WTC11 (cell line): ENCODE measurements around the gene PEX6. TPM values are rescaled to one million over a fixed set of nuclear protein-coding genes. Genes with fewer than 3 reads are reported as not detected.

Experiments used
- ATAC-seq: fragments of 200-7000 bp; cut with Tn5 transposase; 2 replicates; pipeline ENCODE4 v1.10.0; 2021; ENCODE audit warnings: mild to moderate bottlenecking, moderate library complexity
- CTCF ChIA-PET: fragments of 300-600 bp; sonication (Branson Sonifier 250); formaldehyde crosslinking; loops from one replicate; lab custom pipeline; 2021; ENCODE audit warnings: antibody characterized with exemption; lab: Charles Lee
- POLR2A ChIA-PET: fragments of 350-600 bp; sonication (Branson Sonifier 250); formaldehyde crosslinking; loops from one replicate; lab custom pipeline; 2021; ENCODE audit warnings: antibody characterized with exemption; lab: Charles Lee
- DNase-seq: peaks from one replicate; pipeline ENCODE4 v3.0.0; 2021; ENCODE audit warnings: low spot score
- H3K27ac Mint-ChIP-seq: 2 replicates; pipeline ENCODE4 v1.8.0; 2021; ENCODE audit warnings: mixed read lengths
- H3K27me3 Mint-ChIP-seq: 2 replicates; pipeline ENCODE4 v1.8.0; 2021; ENCODE audit warnings: low read depth, mild to moderate bottlenecking, moderate library complexity, mixed read lengths
- H3K36me3 Mint-ChIP-seq: 2 replicates; pipeline ENCODE4 v1.8.0; 2021; ENCODE audit warnings: mixed read lengths
- H3K4me1 Mint-ChIP-seq: 2 replicates; pipeline ENCODE4 v1.8.0; 2022; ENCODE audit warnings: mixed read lengths
- H3K4me3 Mint-ChIP-seq: 2 replicates; pipeline ENCODE4 v1.8.0; 2021; ENCODE audit warnings: mild to moderate bottlenecking, moderate library complexity, mixed read lengths
- H3K9me3 Mint-ChIP-seq: 2 replicates; pipeline ENCODE4 v1.8.0; 2021; ENCODE audit warnings: mixed read lengths
- ATF1 ChIP-seq: sonication (generic); formaldehyde crosslinking; IDR thresholded peaks from 2 replicates; pipeline ENCODE4 v1.8.1; 2023; ENCODE audit warnings: mild to moderate bottlenecking, moderate library complexity, missing genetic modification reagents
- CBFB ChIP-seq: sonication (generic); formaldehyde crosslinking; IDR thresholded peaks from 2 replicates; pipeline ENCODE4 v1.8.1; 2022; ENCODE audit warnings: mild to moderate bottlenecking, low read depth, missing genetic modification reagents
- CREB1 ChIP-seq: sonication (generic); formaldehyde crosslinking; IDR thresholded peaks from 2 replicates; pipeline ENCODE4 v1.8.0; 2023; ENCODE audit warnings: mild to moderate bottlenecking, missing genetic modification reagents
- CREM ChIP-seq: sonication (generic); formaldehyde crosslinking; IDR thresholded peaks from 2 replicates; pipeline ENCODE4 v1.8.1; 2022; ENCODE audit warnings: mild to moderate bottlenecking, missing genetic modification reagents, moderate library complexity
- ELF4 ChIP-seq: sonication (generic); formaldehyde crosslinking; IDR thresholded peaks from 2 replicates; pipeline ENCODE4 v1.8.1; 2022; ENCODE audit warnings: low read depth, mild to moderate bottlenecking, moderate library complexity, missing genetic modification reagents
- ESRRA ChIP-seq: sonication (generic); formaldehyde crosslinking; IDR thresholded peaks from 2 replicates; pipeline ENCODE4 v1.8.1; 2022; ENCODE audit warnings: mild to moderate bottlenecking, missing genetic modification reagents, borderline replicate concordance
- FOXK1 ChIP-seq: sonication (generic); formaldehyde crosslinking; IDR thresholded peaks from 2 replicates; pipeline ENCODE4 v1.8.0; 2022; ENCODE audit warnings: mild to moderate bottlenecking, moderate library complexity, missing genetic modification reagents
- FOXP1 ChIP-seq: sonication (generic); formaldehyde crosslinking; IDR thresholded peaks from 2 replicates; pipeline ENCODE4 v1.8.0; 2022; ENCODE audit warnings: missing genetic modification reagents, mild to moderate bottlenecking, moderate library complexity, borderline replicate concordance
- GTF2I ChIP-seq: fragments of 250-450 bp; sonication (Bioruptor Pico); conservative IDR thresholded peaks from 2 replicates; pipeline ENCODE4 v1.4.0; 2021; ENCODE audit warnings: mild to moderate bottlenecking
- IRF2 ChIP-seq: sonication (generic); formaldehyde crosslinking; IDR thresholded peaks from 2 replicates; pipeline ENCODE4 v1.8.0; 2022; ENCODE audit warnings: low read depth, missing genetic modification reagents, borderline replicate concordance
- NFE2L1 ChIP-seq: sonication (generic); formaldehyde crosslinking; IDR thresholded peaks from 2 replicates; pipeline ENCODE4 v1.8.1; 2023; ENCODE audit warnings: missing genetic modification reagents
- NFYB ChIP-seq: sonication (generic); formaldehyde crosslinking; conservative IDR thresholded peaks from 2 replicates; pipeline ENCODE4 v1.8.0; 2022; ENCODE audit warnings: low read depth, missing genetic modification reagents
- RELA ChIP-seq: sonication (generic); formaldehyde crosslinking; IDR thresholded peaks from 2 replicates; pipeline ENCODE4 v1.8.1; 2022; ENCODE audit warnings: missing genetic modification reagents, mild to moderate bottlenecking, borderline replicate concordance
- SMAD3 ChIP-seq: sonication (generic); formaldehyde crosslinking; IDR thresholded peaks from 2 replicates; pipeline ENCODE4 v1.8.0; 2022; ENCODE audit warnings: missing genetic modification reagents, mild to moderate bottlenecking, borderline replicate concordance
- SP1 ChIP-seq: sonication (generic); formaldehyde crosslinking; conservative IDR thresholded peaks from 2 replicates; pipeline ENCODE4 v1.8.1; 2022; ENCODE audit warnings: missing genetic modification reagents
- TEAD1 ChIP-seq: sonication (generic); formaldehyde crosslinking; IDR thresholded peaks from 2 replicates; pipeline ENCODE4 v1.8.0; 2022; ENCODE audit warnings: mild to moderate bottlenecking, missing genetic modification reagents
- TEAD4 ChIP-seq: sonication (generic); formaldehyde crosslinking; IDR thresholded peaks from 2 replicates; pipeline ENCODE4 v1.8.0; 2022; ENCODE audit warnings: mild to moderate bottlenecking, missing genetic modification reagents
- ZNF121 ChIP-seq: sonication (generic); formaldehyde crosslinking; IDR thresholded peaks from 2 replicates; pipeline ENCODE4 v1.8.0; 2023; ENCODE audit warnings: missing genetic modification reagents
- ZNF219 ChIP-seq: sonication (generic); formaldehyde crosslinking; IDR thresholded peaks from 2 replicates; pipeline ENCODE4 v1.8.0; 2023; ENCODE audit warnings: missing genetic modification reagents, mild to moderate bottlenecking, borderline replicate concordance
- ZNF317 ChIP-seq: sonication (generic); formaldehyde crosslinking; IDR thresholded peaks from 2 replicates; pipeline ENCODE4 v1.8.1; 2023; ENCODE audit warnings: low read depth, mild to moderate bottlenecking, moderate library complexity, missing genetic modification reagents, borderline replicate concordance
- total RNA-seq: library from RNA; stranded (reverse); gene quantifications from 3 replicates; pipeline ENCODE4 v1.2.3, GENCODE V29; 2021
- TF ChIP-seq, protein P1 (sequence below): sonication (generic); formaldehyde crosslinking; IDR thresholded peaks from 2 replicates; pipeline ENCODE4 v1.8.0; 2022; ENCODE audit warnings: mild to moderate bottlenecking, missing genetic modification reagents
- TF ChIP-seq, protein P2 (sequence below): sonication (generic); formaldehyde crosslinking; IDR thresholded peaks from 2 replicates; pipeline ENCODE4 v1.8.1; 2023; ENCODE audit warnings: mild to moderate bottlenecking, missing genetic modification reagents
- TF ChIP-seq, protein P3 (sequence below): fragments of 200-600 bp; IDR thresholded peaks from 2 replicates; pipeline ENCODE4 v1.8.0; 2022; ENCODE audit warnings: antibody characterized with exemption
- TF ChIP-seq, protein P4 (sequence below): sonication (generic); formaldehyde crosslinking; IDR thresholded peaks from 2 replicates; pipeline ENCODE4 v1.8.1; 2022; ENCODE audit warnings: low read depth, missing genetic modification reagents, borderline replicate concordance
- TF ChIP-seq, protein P5 (sequence below): sonication (generic); formaldehyde crosslinking; conservative IDR thresholded peaks from 2 replicates; pipeline ENCODE4 v1.8.1; 2023; ENCODE audit warnings: mild to moderate bottlenecking, low read depth, missing genetic modification reagents, moderate library complexity
- TF ChIP-seq, protein P6 (sequence below): sonication (generic); formaldehyde crosslinking; IDR thresholded peaks from 2 replicates; pipeline ENCODE4 v1.8.1; 2023; ENCODE audit warnings: mild to moderate bottlenecking, missing genetic modification reagents, moderate library complexity

The PEX6 gene
- total RNA-seq, 1 experiment from 2014 or later: 8.2 TPM

DNA sequence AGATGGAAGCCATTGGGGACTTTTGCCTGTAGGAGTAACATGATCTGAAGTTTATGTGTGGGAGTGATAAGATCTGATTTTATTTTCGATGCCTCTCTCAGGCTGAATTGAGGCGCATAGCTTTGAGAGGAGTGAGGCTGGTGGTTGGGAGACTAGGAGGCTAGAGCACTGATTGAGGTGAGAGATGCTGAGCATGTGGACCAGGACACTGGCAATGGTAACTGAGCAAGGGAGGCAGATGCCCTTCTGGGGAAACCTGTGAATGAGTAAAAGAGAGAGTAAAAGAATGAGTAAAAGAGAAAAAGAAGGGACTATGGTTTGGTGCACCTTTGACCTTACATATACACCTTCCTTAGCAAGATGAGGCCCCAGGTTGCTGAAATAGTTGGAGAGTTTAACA, 45.5 kb upstream of the PEX6 start:
- POLR2A ChIA-PET: no interaction called here
- Mint-ChIP-seq H3K4me3 (no peak overlapping the region), H3K27ac (peak overlapping the region; percentile 36), H3K4me1 (peaks cover 8% of the 10 kb centered on the region), H3K27me3 (no peaks in the 10 kb centered on the region), H3K36me3 (peaks cover 53% of the 10 kb centered on the region), H3K9me3 (no peaks in the 10 kb centered on the region)
- TF ChIP-seq ELF4 (CRISPR knock-in tag) (no peak), FOXP1 (CRISPR knock-in tag) (no peak), CREM (no peak), ESRRA (CRISPR knock-in tag) (no peak), ZNF219 (no peak), CREB1 (CRISPR knock-in tag) (no peak), ZNF317 (CRISPR knock-in tag) (no peak), FOXK1 (CRISPR knock-in tag) (no peak), TEAD1 (CRISPR knock-in tag) (no peak), NFYB (no peak), ATF1 (CRISPR knock-in tag) (no peak), TEAD4 (no peak), SP1 (no peak), NFE2L1 (CRISPR knock-in tag) (no peak), IRF2 (CRISPR knock-in tag) (no peak), CBFB (CRISPR knock-in tag) (no peak), ZNF121 (CRISPR knock-in tag) (no peak)
- TF ChIP-seq, protein P1, sequence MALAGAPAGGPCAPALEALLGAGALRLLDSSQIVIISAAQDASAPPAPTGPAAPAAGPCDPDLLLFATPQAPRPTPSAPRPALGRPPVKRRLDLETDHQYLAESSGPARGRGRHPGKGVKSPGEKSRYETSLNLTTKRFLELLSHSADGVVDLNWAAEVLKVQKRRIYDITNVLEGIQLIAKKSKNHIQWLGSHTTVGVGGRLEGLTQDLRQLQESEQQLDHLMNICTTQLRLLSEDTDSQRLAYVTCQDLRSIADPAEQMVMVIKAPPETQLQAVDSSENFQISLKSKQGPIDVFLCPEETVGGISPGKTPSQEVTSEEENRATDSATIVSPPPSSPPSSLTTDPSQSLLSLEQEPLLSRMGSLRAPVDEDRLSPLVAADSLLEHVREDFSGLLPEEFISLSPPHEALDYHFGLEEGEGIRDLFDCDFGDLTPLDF (CRISPR knock-in tag): no peak
- TF ChIP-seq, protein P2, sequence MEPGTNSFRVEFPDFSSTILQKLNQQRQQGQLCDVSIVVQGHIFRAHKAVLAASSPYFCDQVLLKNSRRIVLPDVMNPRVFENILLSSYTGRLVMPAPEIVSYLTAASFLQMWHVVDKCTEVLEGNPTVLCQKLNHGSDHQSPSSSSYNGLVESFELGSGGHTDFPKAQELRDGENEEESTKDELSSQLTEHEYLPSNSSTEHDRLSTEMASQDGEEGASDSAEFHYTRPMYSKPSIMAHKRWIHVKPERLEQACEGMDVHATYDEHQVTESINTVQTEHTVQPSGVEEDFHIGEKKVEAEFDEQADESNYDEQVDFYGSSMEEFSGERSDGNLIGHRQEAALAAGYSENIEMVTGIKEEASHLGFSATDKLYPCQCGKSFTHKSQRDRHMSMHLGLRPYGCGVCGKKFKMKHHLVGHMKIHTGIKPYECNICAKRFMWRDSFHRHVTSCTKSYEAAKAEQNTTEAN (CRISPR knock-in tag): no peak
- TF ChIP-seq, protein P3, sequence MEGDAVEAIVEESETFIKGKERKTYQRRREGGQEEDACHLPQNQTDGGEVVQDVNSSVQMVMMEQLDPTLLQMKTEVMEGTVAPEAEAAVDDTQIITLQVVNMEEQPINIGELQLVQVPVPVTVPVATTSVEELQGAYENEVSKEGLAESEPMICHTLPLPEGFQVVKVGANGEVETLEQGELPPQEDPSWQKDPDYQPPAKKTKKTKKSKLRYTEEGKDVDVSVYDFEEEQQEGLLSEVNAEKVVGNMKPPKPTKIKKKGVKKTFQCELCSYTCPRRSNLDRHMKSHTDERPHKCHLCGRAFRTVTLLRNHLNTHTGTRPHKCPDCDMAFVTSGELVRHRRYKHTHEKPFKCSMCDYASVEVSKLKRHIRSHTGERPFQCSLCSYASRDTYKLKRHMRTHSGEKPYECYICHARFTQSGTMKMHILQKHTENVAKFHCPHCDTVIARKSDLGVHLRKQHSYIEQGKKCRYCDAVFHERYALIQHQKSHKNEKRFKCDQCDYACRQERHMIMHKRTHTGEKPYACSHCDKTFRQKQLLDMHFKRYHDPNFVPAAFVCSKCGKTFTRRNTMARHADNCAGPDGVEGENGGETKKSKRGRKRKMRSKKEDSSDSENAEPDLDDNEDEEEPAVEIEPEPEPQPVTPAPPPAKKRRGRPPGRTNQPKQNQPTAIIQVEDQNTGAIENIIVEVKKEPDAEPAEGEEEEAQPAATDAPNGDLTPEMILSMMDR: no peak
- no peak for DNase-seq
- no peak for ATAC-seq
- CTCF ChIA-PET: no interaction called here

DNA sequence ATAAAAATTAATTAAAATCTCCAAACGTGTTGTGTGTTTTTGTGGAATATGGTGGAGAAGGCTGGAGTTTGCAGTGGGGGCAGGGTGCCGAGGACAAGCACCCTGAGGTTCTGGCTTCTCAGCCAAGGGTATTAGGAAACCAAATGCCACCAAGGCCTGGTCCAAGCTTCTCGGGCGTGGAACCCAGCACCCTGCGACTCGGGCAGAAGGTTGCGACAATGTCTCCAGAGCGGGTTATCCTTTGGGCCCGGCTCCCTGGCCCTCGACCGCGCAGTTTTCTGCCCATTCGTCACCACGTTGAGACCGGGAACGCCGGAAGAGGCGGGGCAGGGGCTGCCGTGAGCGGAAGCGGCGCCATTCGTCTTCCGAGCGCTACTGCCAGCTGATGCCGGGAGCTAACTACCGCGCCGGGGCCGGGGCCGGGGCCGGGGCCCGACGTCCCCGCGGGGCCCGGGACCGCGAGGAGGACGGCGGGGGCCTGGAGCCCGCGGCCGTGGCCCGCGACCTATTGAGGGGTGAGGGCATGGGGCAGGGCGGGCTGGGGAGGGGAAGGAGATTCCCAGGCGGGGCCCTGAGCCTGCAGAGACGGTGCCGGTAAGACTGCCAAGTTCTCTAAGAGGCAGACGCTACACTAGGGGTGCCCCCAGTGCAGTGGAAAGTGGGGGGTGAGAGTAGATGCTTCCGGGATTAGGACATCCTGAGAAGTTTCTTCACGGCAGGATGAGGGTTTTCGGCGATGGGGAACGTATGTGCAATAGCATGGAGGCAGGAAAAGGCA, 42.5 kb upstream of the PEX6 start, which contains the start of gene RRP36:
Gene RRP36 (plus strand): TSS at position 354 of the 778 bp plus-strand sequence. CDS start 32 bp downstream, at position 386.
- peak; percentile 79 for DNase-seq
- peak within 1 kb of the TSS; percentile 96 for H3K27ac Mint-ChIP-seq
- peaks cover 8% of the 10 kb centered on the region for H3K4me1 Mint-ChIP-seq
- POLR2A ChIA-PET: interaction anchor here (0.8 to 3.1 kb wide), 8 partner anchors 8 to 149 kb away, joined by 3 to 12 read pairs (median 4); partner anchors contain the start of genes CNPY3, CUL7, KLC4 and KLHDC3
- no peaks in the 10 kb centered on the region for H3K9me3 Mint-ChIP-seq
- CTCF ChIA-PET: interaction anchor here (0.8 to 2.9 kb wide), 9 partner anchors 13 to 153 kb away, joined by 3 to 18 read pairs (median 5); partner anchors contain the start of genes CUL7 and GNMT
- peak within 1 kb of the TSS; percentile 98 for H3K4me3 Mint-ChIP-seq
- H3K27me3 Mint-ChIP-seq: no peaks in the 10 kb centered on the region
- peaks cover 47% of the 10 kb centered on the region for H3K36me3 Mint-ChIP-seq
- ATAC-seq: peak; percentile 85
- TF ChIP-seq ZNF317 (CRISPR knock-in tag): no peak
- TF ChIP-seq, protein P4, sequence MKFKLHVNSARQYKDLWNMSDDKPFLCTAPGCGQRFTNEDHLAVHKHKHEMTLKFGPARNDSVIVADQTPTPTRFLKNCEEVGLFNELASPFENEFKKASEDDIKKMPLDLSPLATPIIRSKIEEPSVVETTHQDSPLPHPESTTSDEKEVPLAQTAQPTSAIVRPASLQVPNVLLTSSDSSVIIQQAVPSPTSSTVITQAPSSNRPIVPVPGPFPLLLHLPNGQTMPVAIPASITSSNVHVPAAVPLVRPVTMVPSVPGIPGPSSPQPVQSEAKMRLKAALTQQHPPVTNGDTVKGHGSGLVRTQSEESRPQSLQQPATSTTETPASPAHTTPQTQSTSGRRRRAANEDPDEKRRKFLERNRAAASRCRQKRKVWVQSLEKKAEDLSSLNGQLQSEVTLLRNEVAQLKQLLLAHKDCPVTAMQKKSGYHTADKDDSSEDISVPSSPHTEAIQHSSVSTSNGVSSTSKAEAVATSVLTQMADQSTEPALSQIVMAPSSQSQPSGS (CRISPR knock-in tag): no peak
- TF ChIP-seq, protein P5, sequence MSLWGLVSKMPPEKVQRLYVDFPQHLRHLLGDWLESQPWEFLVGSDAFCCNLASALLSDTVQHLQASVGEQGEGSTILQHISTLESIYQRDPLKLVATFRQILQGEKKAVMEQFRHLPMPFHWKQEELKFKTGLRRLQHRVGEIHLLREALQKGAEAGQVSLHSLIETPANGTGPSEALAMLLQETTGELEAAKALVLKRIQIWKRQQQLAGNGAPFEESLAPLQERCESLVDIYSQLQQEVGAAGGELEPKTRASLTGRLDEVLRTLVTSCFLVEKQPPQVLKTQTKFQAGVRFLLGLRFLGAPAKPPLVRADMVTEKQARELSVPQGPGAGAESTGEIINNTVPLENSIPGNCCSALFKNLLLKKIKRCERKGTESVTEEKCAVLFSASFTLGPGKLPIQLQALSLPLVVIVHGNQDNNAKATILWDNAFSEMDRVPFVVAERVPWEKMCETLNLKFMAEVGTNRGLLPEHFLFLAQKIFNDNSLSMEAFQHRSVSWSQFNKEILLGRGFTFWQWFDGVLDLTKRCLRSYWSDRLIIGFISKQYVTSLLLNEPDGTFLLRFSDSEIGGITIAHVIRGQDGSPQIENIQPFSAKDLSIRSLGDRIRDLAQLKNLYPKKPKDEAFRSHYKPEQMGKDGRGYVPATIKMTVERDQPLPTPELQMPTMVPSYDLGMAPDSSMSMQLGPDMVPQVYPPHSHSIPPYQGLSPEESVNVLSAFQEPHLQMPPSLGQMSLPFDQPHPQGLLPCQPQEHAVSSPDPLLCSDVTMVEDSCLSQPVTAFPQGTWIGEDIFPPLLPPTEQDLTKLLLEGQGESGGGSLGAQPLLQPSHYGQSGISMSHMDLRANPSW (CRISPR knock-in tag): no peak
- TF ChIP-seq GTF2I (CRISPR knock-in tag): no peak
- no peak for TF ChIP-seq ELF4 (CRISPR knock-in tag)
- TF ChIP-seq ATF1 (CRISPR knock-in tag): no peak
- TF ChIP-seq, protein P6, sequence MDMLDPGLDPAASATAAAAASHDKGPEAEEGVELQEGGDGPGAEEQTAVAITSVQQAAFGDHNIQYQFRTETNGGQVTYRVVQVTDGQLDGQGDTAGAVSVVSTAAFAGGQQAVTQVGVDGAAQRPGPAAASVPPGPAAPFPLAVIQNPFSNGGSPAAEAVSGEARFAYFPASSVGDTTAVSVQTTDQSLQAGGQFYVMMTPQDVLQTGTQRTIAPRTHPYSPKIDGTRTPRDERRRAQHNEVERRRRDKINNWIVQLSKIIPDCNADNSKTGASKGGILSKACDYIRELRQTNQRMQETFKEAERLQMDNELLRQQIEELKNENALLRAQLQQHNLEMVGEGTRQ: no peak
- TF ChIP-seq SMAD3 (CRISPR knock-in tag): no peak
- TF ChIP-seq RELA (CRISPR knock-in tag): 0 out of 2 replicates have a peak, but pooled peaks have one; percentile 19
